GM12801 (cell line): Measurements from ENCODE around the gene CRK.

Experiments
- TF ChIP-seq, protein P1 (sequence below): IDR thresholded peaks from one replicate; pipeline ENCODE4 v1.5.1; 2011; ENCODE audit warnings: control low read depth; ENCODE audit not compliant: insufficient read length; ENCODE audit errors: extremely low read depth

CRK gene

DNA sequence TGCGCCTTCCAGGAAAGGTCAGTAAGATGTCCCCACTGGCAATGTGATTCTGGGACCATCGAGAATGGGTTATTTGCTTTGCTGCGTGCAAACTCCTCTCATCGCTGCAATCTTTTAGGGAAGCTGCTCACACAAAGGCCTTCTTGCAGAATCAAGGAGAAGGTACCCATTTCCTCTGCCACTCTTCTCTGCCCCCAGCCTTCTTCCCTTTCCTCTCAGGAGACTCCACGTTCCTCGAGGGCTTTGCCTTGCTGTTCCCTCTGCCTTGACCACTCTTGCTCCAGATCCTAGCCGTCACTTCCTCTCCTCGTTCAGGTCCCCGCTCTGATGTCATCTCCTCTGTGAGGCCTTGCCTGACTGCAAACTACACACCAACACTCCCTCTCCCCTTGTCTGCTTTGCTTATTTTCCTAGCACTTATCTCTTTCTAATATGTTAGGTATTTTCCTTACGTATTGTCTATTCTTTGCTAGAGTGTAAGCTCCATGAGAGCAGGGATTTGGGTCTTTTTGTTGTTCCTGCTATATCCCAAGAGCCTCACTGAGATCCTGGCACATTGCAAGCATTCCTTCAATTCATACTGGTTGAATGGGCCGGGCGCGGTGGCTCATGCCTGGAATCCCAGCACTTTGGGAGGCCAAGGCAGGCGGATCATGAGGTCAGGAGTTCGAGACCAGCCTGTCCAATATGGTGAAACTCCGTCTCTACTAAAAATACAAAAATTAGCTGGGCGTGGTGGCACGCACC is 5.3 kb upstream of the CRK start:
- TF ChIP-seq, protein P1, sequence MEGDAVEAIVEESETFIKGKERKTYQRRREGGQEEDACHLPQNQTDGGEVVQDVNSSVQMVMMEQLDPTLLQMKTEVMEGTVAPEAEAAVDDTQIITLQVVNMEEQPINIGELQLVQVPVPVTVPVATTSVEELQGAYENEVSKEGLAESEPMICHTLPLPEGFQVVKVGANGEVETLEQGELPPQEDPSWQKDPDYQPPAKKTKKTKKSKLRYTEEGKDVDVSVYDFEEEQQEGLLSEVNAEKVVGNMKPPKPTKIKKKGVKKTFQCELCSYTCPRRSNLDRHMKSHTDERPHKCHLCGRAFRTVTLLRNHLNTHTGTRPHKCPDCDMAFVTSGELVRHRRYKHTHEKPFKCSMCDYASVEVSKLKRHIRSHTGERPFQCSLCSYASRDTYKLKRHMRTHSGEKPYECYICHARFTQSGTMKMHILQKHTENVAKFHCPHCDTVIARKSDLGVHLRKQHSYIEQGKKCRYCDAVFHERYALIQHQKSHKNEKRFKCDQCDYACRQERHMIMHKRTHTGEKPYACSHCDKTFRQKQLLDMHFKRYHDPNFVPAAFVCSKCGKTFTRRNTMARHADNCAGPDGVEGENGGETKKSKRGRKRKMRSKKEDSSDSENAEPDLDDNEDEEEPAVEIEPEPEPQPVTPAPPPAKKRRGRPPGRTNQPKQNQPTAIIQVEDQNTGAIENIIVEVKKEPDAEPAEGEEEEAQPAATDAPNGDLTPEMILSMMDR = no peak

DNA sequence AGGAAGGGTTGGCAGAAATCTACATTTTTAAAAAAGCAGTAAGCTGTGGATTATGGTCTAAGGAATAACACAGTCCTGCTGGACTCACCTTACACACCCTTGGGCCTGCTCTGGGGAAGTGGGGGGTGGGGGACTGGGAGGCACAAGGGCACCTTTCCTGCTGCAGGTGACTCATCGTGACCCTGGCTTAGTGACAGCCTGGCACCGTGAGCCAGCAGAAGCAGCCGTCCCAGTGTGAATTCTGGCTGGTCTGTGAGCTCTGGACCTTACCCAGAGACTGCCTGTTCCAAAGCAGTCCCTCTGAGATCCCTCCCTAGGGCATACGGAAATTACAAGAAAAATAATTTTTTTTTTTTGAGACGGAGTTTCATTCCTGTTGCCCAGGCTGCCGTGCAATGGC is 4.2 kb upstream of the CRK start:
- TF ChIP-seq, protein P1 = no peak

DNA sequence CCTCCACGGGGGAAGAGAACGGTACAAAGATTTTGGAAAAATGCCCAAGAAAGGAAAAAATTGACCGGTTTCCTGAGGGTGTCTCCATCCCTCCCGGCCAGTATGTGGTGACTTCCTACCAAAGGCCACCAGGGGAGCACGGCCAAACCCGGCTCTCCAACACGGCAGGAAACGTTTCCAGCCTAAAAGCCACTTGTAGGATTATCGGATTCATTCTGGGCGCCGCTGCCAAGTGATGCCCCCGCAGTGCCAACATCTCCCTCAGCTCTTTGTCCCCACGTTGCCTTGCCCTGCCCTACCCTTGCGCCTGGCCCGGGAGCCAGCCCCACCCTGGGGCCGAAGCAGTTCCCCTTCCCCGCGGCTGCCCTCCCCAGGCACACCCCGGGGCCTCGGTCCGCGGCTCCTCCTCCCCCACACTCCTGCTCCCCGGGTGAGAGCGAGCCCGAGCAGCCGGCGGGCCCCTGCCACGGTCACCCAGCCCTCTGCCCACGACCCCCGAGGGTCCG is 688 bp downstream of the CRK start:
- TF ChIP-seq, protein P1 = no peak

DNA sequence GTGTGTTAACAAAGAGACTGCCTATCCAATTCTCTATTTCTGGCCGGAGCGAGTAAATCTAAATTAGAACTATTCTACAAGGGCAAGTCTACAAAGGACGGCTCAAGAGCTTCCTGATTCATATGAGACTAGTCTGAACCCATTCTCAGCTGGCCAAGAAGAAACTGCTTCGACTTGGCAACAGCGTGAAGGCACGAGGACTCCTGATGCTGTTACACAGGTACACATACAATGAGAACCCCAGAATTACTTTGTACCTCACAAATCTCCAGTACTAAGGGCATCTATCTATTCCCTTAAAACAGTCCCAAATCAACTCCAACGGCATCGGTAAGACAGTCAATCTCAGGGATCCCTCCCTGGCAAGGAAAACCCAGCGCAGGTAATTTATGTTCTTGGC is 1.5 kb downstream of the CRK start:
- TF ChIP-seq, protein P1 = no peak

DNA sequence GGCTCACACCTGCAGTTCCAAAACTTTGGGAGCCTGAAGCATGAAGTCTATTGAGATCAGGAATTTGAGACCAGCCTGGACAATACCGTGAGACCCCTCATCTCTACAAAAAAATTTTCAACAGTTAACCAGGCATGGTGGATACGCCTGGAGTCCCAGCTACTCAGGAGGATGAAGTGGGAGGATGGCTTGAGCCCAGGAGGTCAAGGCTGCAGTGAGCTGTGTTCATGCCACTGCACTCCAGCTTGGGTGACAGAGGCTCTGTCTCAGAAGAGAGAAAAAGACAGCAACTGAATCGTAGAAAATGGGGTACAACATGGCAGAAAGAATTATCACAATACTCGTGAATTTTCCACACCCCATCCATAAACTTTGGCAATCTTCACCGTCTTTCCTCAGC is 3.2 kb downstream of the CRK start:
- TF ChIP-seq, protein P1 = no peak

DNA sequence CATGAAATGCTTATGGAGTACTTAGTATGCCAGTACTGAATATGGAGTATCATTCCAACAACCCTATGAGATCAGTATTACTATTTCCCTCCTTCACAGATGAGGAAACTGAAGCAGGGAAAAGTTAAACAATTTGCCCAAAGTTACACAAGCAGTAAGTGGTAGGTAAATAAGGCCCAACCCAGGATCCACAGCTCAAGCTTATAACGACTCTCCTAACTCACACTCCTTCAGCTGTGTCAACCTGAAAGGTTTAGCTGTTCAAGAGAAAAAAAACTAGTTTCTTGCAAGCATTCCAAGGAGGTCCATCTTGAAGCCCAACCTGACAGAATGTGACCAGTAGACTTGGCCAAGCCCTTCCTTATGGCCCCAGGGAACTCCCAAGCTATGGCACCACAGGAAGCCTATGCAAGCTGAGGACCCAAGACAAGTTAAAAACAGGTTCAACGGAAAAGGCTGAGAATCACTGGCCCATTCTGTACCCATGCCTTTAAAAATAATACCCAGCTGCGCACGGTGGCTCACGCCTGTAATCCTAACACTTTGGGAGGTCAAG is 6.5 kb downstream of the CRK start:
- TF ChIP-seq, protein P1 = no peak

DNA sequence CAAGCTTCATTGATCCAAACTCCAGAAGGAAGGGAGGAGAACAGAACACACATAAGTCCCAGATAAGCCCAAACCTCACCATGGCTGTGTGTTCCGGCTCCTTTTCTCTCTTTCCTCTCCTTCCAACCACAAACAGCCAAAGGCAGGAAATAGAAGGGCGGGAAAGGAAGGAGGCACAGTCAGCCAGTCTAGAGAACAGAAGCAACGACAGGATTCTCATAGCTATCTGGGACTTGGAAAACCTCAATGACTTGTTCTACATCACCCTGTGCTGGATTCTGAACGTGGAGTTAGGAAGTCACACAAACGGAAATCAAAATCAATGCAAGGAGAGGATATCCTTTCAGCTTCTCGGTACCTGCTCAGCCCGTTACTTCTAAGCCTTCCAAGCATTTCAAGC is 9.0 kb downstream of the CRK start:
- TF ChIP-seq, protein P1 = no peak
